ENCODE measurements around the gene DNHD1. TPM values are rescaled to one million over a fixed set of nuclear protein-coding genes. Genes with fewer than 3 reads are reported as not detected.

Gene DNHD1
- polyA plus RNA-seq, 3 donors = 5.8 to 6.3 (median 6.2) TPM

DNA sequence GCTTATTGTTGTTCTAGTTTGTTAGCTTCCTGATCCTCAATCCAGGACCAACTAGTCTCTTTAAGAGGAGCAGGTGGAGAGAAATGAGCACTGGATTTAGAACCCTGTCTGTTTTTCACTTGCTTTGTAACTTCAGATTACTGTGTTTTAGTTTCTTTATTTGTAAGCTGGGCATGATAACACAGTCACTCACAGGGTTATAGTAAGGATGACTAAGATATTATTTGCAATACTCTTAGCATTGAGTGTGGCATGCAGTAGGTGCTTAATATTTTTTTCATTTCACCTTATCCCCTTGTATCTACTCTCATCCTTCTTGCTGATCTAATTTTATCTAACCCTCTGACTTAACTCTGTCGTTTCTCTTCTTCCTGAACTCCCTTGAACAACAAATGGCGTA lies 33.8 kb downstream of the DNHD1 start:
- DNase-seq (ENCODE audit: low read depth in 3 of 3, low spot score in 2 of 3) = no peak

DNA sequence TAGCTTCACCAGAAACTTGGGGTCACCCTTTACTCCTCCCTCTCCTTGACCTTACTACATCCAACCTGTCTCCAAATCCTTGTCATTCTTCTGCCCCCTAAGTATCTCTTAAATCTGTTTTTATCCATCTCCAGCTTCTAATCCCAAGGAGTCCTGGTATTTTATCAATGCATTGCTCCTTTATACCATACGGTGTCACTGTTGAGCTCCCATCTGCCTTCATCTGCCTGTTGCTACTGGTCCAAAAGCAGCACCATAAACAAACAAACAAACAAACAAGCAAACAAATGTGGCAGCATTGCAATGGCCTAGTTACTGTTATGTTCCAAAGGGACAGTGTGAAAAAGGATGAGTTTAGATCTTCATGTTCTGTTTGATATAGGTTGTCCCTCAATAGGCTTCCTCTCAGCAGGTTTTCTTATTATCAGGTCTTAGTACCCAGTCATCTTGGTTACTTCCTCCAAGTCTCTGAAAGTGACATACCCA lies 34.2 kb downstream of the DNHD1 start:
- DNase-seq (ENCODE audit: low read depth in 3 of 3, low spot score in 2 of 3) = peak; percentile 31 to 40 (median 33)

GRCh38 chr11:6538456-6538855 lies 41.4 kb downstream of the DNHD1 start:
- DNase-seq (ENCODE audit: low read depth in 3 of 3, low spot score in 2 of 3) = no peak

DNA sequence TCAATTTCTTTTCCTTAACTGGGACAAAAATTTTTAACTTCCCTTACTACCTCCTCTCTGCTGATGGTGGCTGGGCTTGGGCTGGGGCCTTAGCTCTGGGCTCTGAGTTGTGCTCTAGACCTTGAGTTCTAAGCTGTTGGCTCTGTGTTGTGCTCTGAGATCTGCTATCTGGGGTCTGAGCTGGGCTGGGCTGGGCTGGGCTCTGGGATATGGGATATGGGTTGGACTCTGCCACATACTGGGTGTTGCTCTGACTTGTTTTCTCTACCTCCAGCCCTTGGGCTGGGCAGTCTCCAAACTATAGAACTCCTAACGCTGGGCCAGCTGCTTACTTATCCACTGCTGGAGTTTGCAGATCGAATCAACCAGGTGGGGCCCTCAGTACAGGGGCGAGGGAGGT lies 41.9 kb downstream of the DNHD1 start:
- DNase-seq (ENCODE audit: low read depth in 3 of 3, low spot score in 2 of 3) = no peak

DNA sequence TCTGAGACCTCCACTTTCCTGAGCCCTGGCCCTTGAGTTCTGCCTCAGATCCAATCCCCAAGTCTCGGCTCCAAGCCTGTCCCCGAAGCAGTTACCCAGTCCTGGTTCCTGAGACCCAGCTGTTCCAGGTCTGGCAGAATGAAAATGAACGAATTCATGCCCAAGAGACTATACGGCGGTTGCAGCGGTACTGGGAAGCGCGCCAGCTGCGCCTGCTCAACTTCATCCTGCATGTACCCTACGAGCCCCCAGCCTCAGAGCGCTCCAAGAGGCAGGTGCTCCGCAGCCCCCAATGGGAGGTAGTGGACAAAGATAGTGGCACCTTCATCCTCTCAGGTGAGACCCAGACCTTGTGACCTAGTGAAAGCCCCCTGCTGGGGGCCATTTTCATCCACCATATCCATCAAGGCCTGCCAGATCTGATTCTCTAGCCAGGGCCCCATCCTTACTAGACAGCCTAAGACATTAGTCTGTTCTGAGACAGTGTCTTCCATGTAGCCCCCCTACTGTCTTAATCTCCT lies 42.7 kb downstream of the DNHD1 start:
- DNase-seq (ENCODE audit: low read depth in 3 of 3, low spot score in 2 of 3) = no peak

DNA sequence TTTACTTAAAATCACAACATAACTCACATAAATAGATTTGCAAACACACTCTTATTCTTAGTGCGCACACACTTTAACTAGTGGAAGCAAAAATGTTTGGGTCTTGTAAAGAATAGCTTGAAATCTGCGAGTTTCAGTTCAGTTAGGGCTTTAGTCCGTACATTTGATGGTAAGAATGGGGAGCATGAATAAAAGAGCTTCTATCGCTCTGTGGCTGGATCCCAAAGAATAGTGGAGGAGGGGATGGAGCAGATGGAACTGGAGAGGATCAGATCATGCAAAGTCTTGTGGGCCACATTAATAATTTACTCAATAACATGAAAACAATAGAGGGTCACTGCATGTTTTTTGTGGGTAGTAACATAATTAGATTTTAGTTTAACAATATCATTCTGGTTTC lies 44.3 kb downstream of the DNHD1 start:
- no peak for DNase-seq (ENCODE audit: low read depth in 3 of 3, low spot score in 2 of 3)

GRCh38 chr11:6542727-6543126 lies 45.6 kb downstream of the DNHD1 start:
- DNase-seq (ENCODE audit: low read depth in 3 of 3, low spot score in 2 of 3) = no peak

GRCh38 chr11:6544921-6545850 lies 48.1 kb downstream of the DNHD1 start:
- no peak for DNase-seq (ENCODE audit: low read depth in 3 of 3, low spot score in 2 of 3)

- DNase-seq (ENCODE audit: low read depth in 3 of 3, low spot score in 2 of 3) = no peak
Measured at GRCh38 chr11:6545917-6546605, 49.0 kb downstream of the DNHD1 start.

- no peak for DNase-seq (ENCODE audit: low read depth in 3 of 3, low spot score in 2 of 3)
Measured at GRCh38 chr11:6546735-6547134, 49.7 kb downstream of the DNHD1 start.

DNA sequence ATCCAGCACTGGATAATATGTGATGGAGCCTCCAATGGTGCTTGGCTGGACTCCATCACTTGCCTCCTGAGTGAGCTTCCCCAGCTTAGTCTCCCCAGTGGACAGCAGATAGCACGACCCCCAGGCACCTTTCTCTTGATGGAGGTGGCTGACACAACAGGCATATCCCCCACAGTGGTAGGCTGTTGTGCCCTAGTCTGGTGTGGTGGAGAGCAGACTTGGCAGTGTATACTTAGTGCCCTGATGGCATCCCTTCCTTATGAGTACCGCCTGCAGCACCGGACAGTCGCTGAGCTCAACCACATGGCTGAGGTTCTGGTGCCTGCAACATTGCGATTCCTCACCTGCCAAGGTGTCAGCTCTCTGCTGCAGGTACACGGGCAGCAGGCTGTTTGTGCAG lies 50.1 kb downstream of the DNHD1 start:
- DNase-seq (ENCODE audit: low read depth in 3 of 3, low spot score in 2 of 3) = no peak

- DNase-seq (ENCODE audit: low read depth in 3 of 3, low spot score in 2 of 3) = no peak
Measured at GRCh38 chr11:6548121-6548520, 51.0 kb downstream of the DNHD1 start.

- DNase-seq (ENCODE audit: low read depth in 3 of 3, low spot score in 2 of 3) = no peak
Measured at GRCh38 chr11:6548641-6549040, 51.6 kb downstream of the DNHD1 start.

DNA sequence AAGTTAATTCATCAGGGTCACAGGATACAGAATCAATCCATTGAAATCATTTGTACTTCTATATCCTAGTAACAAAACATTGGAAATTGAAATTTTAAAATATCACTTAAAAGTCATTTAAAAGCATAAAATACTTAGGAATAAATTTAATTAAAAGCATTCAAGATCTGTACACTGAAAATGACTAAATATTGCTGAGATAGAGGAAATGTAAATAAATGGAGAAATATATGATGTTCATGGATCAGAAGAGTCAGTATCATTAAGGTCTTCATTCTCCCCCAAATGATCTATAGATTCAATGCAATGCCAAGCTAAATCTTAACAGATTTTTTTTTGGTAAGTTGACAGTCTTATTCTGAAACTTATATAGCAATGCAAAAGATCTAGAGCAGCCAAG lies 56.6 kb downstream of the DNHD1 start:
- no peak for DNase-seq (ENCODE audit: low read depth in 3 of 3, low spot score in 2 of 3)

DNA sequence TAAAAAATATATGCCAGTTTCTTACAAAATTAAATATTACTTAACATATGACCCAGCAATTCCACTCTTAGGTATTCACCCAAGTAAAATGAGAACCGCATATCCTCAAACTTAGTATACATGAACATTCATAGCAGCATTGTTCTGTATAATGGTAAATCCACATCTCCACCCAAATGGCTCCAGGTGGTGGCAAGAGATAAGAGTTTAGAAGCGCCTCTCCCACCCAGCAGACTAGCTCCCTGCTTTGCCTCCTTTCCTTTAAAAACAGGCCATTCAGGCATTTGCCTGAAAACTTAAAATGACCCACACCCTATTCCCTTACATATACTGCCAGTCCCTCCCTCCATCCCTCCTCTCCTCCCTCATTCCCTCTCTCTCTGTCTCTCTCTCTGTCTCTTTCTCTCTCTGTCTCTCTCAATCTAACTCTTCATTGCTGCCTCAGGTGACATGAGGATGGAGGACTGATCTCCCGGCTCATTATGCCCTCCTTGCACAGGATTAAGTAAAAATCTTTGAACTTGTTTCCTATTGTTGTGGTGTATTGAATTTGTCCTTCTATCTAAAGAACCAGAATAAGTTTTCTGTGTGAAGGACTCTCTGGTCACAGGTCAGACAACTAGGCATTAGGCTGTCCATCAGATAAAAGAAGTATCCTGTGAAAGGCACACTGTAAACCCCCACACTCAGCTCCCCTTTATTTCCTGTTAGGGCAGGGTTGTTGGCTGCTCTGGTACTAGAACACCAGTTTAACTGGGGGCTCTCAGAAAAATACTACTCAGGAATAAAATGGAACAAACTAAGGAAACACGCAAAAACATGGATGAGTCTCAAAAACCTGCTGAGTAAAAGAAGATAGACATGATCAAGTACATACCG lies 58.0 kb downstream of the DNHD1 start:
- DNase-seq (ENCODE audit: low read depth in 3 of 3, low spot score in 2 of 3) = no peak

GRCh38 chr11:6556139-6556949 lies 59.3 kb downstream of the DNHD1 start:
- peak in 1 of 3 donors; percentile 32 for DNase-seq (ENCODE audit: low read depth in 3 of 3, low spot score in 2 of 3)

DNA sequence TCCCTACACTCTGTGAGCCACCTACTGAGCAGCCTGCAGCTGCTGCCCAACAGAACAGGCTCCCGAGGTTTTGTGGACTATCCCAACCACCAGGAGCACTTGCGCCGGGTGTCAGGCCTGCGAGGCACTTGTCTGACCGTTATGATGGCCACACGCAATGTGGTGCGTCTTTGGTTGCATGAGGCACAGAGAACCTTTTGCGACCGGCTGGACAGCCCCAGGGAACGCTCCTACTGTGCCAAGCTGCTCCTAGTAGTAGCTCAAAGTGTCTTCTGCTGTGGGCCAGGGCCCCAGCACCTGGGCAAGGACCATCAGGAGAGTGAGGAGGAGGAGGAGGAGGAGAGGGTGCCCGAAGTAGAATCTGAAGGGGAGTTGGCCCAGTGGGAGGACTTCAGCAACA lies 60.0 kb downstream of the DNHD1 start:
- no peak for DNase-seq (ENCODE audit: low read depth in 3 of 3, low spot score in 2 of 3)

GRCh38 chr11:6557761-6558674 lies 60.9 kb downstream of the DNHD1 start:
- DNase-seq (ENCODE audit: low read depth in 3 of 3, low spot score in 2 of 3) = no peak

GRCh38 chr11:6559369-6559768 lies 62.3 kb downstream of the DNHD1 start:
- no peak for DNase-seq (ENCODE audit: low read depth in 3 of 3, low spot score in 2 of 3)

All from right renal cortex interstitium (tissue), 3 donors.